Neural progenitor cell (in vitro differentiated cells): Measurements from ENCODE around the gene COL23A1. TPM values are rescaled to one million over a fixed set of nuclear protein-coding genes. Genes with fewer than 3 reads are reported as not detected.
"Not testable (repeated sequence)": the region's sequence is repeated elsewhere in the genome, so short reads cannot be mapped to it uniquely, and the experiment has no call there.

ENCODE experiments used
- DNase-seq: peaks from one replicate; pipeline ENCODE4 v3.0.0-alpha.2; 2016; ENCODE audit warnings: low spot score
- H2AFZ ChIP-seq: fragments of 200-600 bp; sonication (generic); replicated peaks from 2 replicates; pipeline ENCODE4 v1.6.1; 2016; ENCODE audit warnings: antibody characterized with exemption
- H3F3A ChIP-seq: fragments of 200-600 bp; sonication (generic); 2 replicates; pipeline ENCODE4 v1.6.1; 2016; ENCODE audit warnings: antibody characterized with exemption, low read depth
- H3K27ac ChIP-seq: fragments of 200-600 bp; sonication (generic); 2 replicates; pipeline ENCODE4 v1.5.1; 2016; ENCODE audit warnings: mild to moderate bottlenecking
- H3K27me3 ChIP-seq: fragments of 200-600 bp; sonication (generic); 2 replicates; pipeline ENCODE4 v1.6.1; 2016; ENCODE audit warnings: mild to moderate bottlenecking, moderate library complexity
- H3K36me3 ChIP-seq: fragments of 200-600 bp; sonication (generic); 2 replicates; pipeline ENCODE4 v1.5.1; 2016
- H3K4me1 ChIP-seq: fragments of 200-600 bp; sonication (generic); 2 replicates; pipeline ENCODE4 v1.6.1; 2016; ENCODE audit warnings: mixed run types
- H3K4me2 ChIP-seq: fragments of 200-600 bp; sonication (generic); 2 replicates; pipeline ENCODE4 v1.6.1; 2016
- H3K4me3 ChIP-seq: fragments of 200-600 bp; sonication (generic); 2 replicates; pipeline ENCODE4 v1.5.1; 2016
- H3K79me2 ChIP-seq: fragments of 200-600 bp; sonication (generic); 2 replicates; pipeline ENCODE4 v1.6.1; 2016; ENCODE audit warnings: low read depth
- H3K9ac ChIP-seq: fragments of 200-600 bp; sonication (generic); 2 replicates; pipeline ENCODE4 v1.6.1; 2016
- H3K9me3 ChIP-seq: fragments of 200-600 bp; sonication (generic); 2 replicates; pipeline ENCODE4 v1.5.1; 2016; ENCODE audit warnings: low read depth
- H4K20me1 ChIP-seq: fragments of 200-600 bp; sonication (generic); 2 replicates; pipeline ENCODE4 v1.6.1; 2016; ENCODE audit warnings: low read depth
- H3K27ac Mint-ChIP-seq: 3 replicates; pipeline ENCODE4 v1.8.0; 2021; ENCODE audit warnings: mixed read lengths
- H3K27me3 Mint-ChIP-seq: 2 replicates; pipeline ENCODE4 v1.8.0; 2022; ENCODE audit warnings: low read depth, mild to moderate bottlenecking, inconsistent platforms, moderate library complexity, mixed read lengths; ENCODE audit not compliant: insufficient read depth
- H3K36me3 Mint-ChIP-seq: 3 replicates; pipeline ENCODE4 v1.8.0; 2021; ENCODE audit warnings: mixed read lengths
- H3K4me1 Mint-ChIP-seq: 3 replicates; pipeline ENCODE4 v1.8.0; 2021; ENCODE audit warnings: mixed read lengths
- H3K4me3 Mint-ChIP-seq: 3 replicates; pipeline ENCODE4 v1.8.0; 2021; ENCODE audit warnings: mild to moderate bottlenecking, moderate library complexity, mixed read lengths
- H3K9me3 Mint-ChIP-seq: 3 replicates; pipeline ENCODE4 v1.8.0; 2020; ENCODE audit warnings: mixed read lengths
- EZH2 ChIP-seq: fragments of 200-600 bp; sonication (generic); IDR thresholded peaks from 2 replicates; pipeline ENCODE4 v1.6.1; 2017; ENCODE audit warnings: antibody characterized with exemption, mild to moderate bottlenecking, moderate library complexity
- EZH2phosphoT487 ChIP-seq: fragments of 200-600 bp; sonication (generic); IDR thresholded peaks from 2 replicates; pipeline ENCODE4 v1.6.1; 2017; ENCODE audit warnings: antibody characterized with exemption
- total RNA-seq: library from RNA; depleted of rRNA; stranded (reverse); fragments of >200 nt; gene quantifications from 2 replicates; pipeline ENCODE4 v1.2.3, GENCODE V29; 2015; ENCODE audit warnings: low replicate concordance
- TF ChIP-seq, protein P1 (sequence below): fragments of 200-600 bp; sonication (generic); IDR thresholded peaks from 2 replicates; pipeline ENCODE4 v1.5.1; 2017; ENCODE audit warnings: antibody characterized with exemption, mild to moderate bottlenecking

COL23A1 gene
- total RNA-seq, 1 donor from 2014 or later = not detected

DNA sequence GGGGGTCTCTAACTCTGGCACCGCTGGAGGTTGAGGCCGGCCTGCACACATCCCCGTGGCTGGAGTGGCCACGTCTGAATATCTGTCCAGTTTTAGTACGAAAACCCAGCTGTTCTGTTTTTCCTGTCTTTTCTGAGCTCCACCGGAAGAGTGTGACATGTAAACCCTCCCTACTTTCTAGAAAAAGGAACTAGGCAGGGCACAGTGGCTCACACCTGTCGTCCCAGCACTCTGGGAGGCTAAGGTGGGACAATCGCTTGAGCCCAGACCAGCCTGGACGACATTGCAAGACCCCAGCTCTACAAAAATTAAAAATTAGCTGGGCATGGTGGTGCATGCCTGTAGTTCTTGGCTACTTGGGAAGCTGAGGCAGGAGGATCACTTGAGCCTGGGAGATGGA is 349.4 kb downstream of the COL23A1 start:
- Histone ChIP-seq H3K27ac (no peak overlapping the region), H3K4me3 (no peak overlapping the region), H2AFZ (no peak overlapping the region), H3K36me3 (no peaks in the 10 kb centered on the region), H3F3A (no peaks in the 10 kb centered on the region), H3K4me2 (no peak overlapping the region), H3K9ac (no peak overlapping the region), H3K4me1 (no peaks in the 10 kb centered on the region), H4K20me1 (no peaks in the 10 kb centered on the region), H3K27me3 (no peaks in the 10 kb centered on the region), H3K79me2 (no peaks in the 10 kb centered on the region), H3K9me3 (no peaks in the 10 kb centered on the region)
- no peaks in the 10 kb centered on the region for H3K36me3 Mint-ChIP-seq
- peak overlapping the region; percentile 50 for H3K27ac Mint-ChIP-seq
- peaks cover 8% of the 10 kb centered on the region for H3K27me3 Mint-ChIP-seq
- no peak overlapping the region for H3K4me3 Mint-ChIP-seq
- DNase-seq = no peak
- peaks cover 7% of the 10 kb centered on the region for H3K4me1 Mint-ChIP-seq
- no peaks in the 10 kb centered on the region for H3K9me3 Mint-ChIP-seq
- TF ChIP-seq EZH2 (no peak), EZH2phosphoT487 (no peak)
- TF ChIP-seq, protein P1, sequence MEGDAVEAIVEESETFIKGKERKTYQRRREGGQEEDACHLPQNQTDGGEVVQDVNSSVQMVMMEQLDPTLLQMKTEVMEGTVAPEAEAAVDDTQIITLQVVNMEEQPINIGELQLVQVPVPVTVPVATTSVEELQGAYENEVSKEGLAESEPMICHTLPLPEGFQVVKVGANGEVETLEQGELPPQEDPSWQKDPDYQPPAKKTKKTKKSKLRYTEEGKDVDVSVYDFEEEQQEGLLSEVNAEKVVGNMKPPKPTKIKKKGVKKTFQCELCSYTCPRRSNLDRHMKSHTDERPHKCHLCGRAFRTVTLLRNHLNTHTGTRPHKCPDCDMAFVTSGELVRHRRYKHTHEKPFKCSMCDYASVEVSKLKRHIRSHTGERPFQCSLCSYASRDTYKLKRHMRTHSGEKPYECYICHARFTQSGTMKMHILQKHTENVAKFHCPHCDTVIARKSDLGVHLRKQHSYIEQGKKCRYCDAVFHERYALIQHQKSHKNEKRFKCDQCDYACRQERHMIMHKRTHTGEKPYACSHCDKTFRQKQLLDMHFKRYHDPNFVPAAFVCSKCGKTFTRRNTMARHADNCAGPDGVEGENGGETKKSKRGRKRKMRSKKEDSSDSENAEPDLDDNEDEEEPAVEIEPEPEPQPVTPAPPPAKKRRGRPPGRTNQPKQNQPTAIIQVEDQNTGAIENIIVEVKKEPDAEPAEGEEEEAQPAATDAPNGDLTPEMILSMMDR = no peak

DNA sequence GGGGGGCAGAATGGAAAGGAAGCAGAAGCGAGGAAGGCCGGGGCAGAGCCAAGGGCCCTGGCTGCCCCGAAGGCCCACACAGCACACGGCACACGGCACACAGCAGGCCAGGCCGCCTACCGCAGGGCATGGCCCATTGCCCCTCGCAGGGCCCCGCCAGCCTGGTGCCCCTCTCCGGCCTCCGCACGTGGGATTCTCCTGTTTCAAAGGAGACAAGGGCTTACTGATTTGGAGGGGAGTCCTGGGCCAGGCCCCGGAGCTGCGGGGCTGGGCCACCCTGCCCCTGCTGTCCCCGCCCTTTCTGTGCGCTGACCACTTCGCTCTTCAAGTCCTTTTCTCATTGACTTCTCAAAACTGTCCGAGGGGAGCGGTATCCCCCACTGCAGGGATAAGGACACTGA is 349.9 kb downstream of the COL23A1 start:
- no peaks in the 10 kb centered on the region for H3F3A ChIP-seq
- peaks cover 7% of the 10 kb centered on the region for H3K4me1 Mint-ChIP-seq
- H4K20me1 ChIP-seq = no peaks in the 10 kb centered on the region
- H3K9me3 Mint-ChIP-seq = no peaks in the 10 kb centered on the region
- H3K27ac ChIP-seq = no peak overlapping the region
- DNase-seq = no peak
- H2AFZ ChIP-seq = no peak overlapping the region
- H3K27me3 Mint-ChIP-seq = peaks cover 8% of the 10 kb centered on the region
- no peaks in the 10 kb centered on the region for H3K36me3 ChIP-seq
- H3K27me3 ChIP-seq = no peaks in the 10 kb centered on the region
- H3K4me1 ChIP-seq = no peaks in the 10 kb centered on the region
- H3K9me3 ChIP-seq = no peaks in the 10 kb centered on the region
- H3K79me2 ChIP-seq = no peaks in the 10 kb centered on the region
- no peak overlapping the region for H3K9ac ChIP-seq
- H3K27ac Mint-ChIP-seq = no peak overlapping the region
- no peak for TF ChIP-seq EZH2
- no peak for TF ChIP-seq EZH2phosphoT487
- TF ChIP-seq, protein P1 = no peak
- H3K4me2 ChIP-seq = no peak overlapping the region
- H3K4me3 ChIP-seq = no peak overlapping the region
- no peak overlapping the region for H3K4me3 Mint-ChIP-seq
- no peaks in the 10 kb centered on the region for H3K36me3 Mint-ChIP-seq

DNA sequence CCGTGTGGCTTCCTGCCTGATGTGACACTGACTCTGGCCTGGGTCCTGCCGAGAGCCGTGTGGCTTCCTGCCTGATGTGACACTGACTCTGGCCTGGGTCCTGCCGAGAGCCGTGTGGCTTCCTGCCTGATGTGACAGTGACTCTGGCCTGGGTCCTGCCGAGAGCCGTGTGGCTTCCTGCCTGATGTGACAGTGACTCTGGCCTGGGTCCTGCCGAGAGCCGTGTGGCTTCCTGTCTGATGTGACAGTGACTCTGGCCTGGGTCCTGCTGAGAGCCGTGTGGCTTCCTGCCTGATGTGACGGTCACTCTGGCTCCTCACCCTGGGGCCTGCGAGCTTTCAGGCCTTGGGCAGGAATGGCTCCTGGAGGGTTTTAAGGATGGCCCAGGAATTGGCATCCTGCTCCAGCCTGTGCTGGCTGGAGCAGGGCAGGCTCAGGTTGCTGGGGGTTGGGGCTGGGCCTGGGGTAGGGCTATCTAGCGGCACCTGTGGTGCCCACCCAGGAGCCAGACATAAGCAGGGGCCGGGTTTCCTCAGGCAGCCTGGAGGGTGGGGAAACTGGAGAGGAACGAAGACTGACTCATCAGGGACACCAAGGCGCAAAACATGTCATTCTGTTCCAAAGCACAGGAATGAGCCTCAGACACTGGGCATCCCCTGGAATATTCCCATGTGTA is 350.4 kb downstream of the COL23A1 start:
- not testable (repeated sequence) for H3K36me3 ChIP-seq, DNase-seq, H3F3A ChIP-seq, H3K4me1 ChIP-seq, H2AFZ ChIP-seq, H3K36me3 Mint-ChIP-seq, H3K4me1 Mint-ChIP-seq, H3K4me3 Mint-ChIP-seq, H3K9me3 Mint-ChIP-seq, H3K27me3 ChIP-seq, H3K27ac ChIP-seq, H3K4me3 ChIP-seq, H3K27ac Mint-ChIP-seq, H3K9ac ChIP-seq, H3K9me3 ChIP-seq, H4K20me1 ChIP-seq, H3K79me2 ChIP-seq, H3K4me2 ChIP-seq
- peaks cover 10% of the 10 kb centered on the region for H3K27me3 Mint-ChIP-seq

DNA sequence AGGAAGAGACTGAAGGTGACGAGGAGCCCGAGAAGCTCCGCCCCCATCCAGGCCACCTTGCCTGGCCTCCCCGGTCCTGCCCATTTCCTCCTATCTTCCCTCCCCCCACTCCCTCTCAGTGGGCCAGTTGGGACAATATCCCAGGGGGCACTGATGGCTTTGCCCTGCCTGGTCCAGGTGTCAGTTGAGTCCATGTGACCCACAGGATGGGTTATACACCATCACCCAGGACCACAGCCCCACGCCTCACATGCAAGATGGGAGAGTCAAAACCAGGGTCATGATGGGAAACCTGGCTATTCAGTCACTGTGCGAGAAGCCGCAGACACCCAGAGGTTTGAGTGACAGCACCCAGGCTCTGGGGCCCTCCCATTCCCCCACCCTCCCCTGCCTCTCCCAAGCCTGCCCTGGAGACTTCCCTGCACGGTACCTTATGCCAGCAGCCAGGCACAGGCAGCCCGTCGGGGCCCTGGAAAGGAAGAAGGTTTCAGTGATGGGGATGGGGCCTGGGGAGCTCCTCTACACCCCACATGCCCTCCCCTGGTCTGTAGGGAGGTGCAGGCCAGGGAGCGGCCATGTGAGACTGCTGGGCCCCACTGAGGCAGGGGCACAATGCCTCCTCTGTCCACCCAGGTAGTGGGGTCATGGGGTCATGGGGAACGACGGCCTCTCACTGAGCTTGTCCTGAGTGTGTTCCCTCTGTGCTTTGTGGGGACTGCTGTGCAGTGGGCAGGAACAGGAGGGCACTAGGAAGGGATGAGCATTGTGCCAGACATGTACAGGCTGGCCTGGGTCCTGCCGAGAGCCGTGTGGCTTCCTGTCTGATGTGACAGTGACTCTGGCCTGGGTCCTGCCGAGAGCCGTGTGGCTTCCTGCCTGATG is 351.2 kb downstream of the COL23A1 start:
- Mint-ChIP-seq H3K4me3 (no peak overlapping the region), H3K27ac (no peak overlapping the region), H3K9me3 (no peaks in the 10 kb centered on the region), H3K4me1 (peaks cover 7% of the 10 kb centered on the region), H3K27me3 (peaks cover 10% of the 10 kb centered on the region), H3K36me3 (no peaks in the 10 kb centered on the region)
- TF ChIP-seq, protein P1 = no peak
- no peak for TF ChIP-seq EZH2
- TF ChIP-seq EZH2phosphoT487 = no peak
- DNase-seq = no peak
- no peaks in the 10 kb centered on the region for H3K9me3 ChIP-seq
- H3F3A ChIP-seq = peaks cover 7% of the 10 kb centered on the region
- H3K27ac ChIP-seq = no peak overlapping the region
- H3K9ac ChIP-seq = no peak overlapping the region
- H4K20me1 ChIP-seq = no peaks in the 10 kb centered on the region
- no peak overlapping the region for H3K4me3 ChIP-seq
- no peaks in the 10 kb centered on the region for H3K79me2 ChIP-seq
- H2AFZ ChIP-seq = no peak overlapping the region
- H3K4me2 ChIP-seq = no peak overlapping the region
- H3K4me1 ChIP-seq = no peaks in the 10 kb centered on the region
- H3K27me3 ChIP-seq = no peaks in the 10 kb centered on the region
- H3K36me3 ChIP-seq = no peaks in the 10 kb centered on the region
